ENCODE data around the gene TAF1C. TPM values are rescaled to one million over a fixed set of nuclear protein-coding genes. Genes with fewer than 3 reads are reported as not detected.

Gene TAF1C
- total RNA-seq, 1 donor from 2014 or later, result 14.1 TPM

- no peak within 1 kb of the TSS for H3K27ac ChIP-seq (ENCODE audit: low read depth, low read length)
- H3K4me3 ChIP-seq (ENCODE audit: low read length in 3 of 3), result no peak within 1 kb of the TSS
- no peaks in the 10 kb centered on the region for H3K36me3 ChIP-seq (ENCODE audit: control insufficient read depth in 3 of 3, insufficient read depth in 3 of 3, low read length in 3 of 3)
- no peak within 1 kb of the TSS for H3K9ac ChIP-seq (ENCODE audit: low read depth in 1 of 3, low read length in 3 of 3)
- no peaks in the 10 kb centered on the region for H3K9me3 ChIP-seq (ENCODE audit: control insufficient read depth in 3 of 3, low read length in 3 of 3)
- H3K27me3 ChIP-seq (ENCODE audit: control insufficient read depth in 3 of 3, insufficient read depth in 3 of 3, low read length in 3 of 3), result peaks cover 0 to 11% (median 4%) of the 10 kb centered on the region in 3 donors
- H3K4me1 ChIP-seq (ENCODE audit: control insufficient read depth in 3 of 3, insufficient read depth in 3 of 3, low read length in 3 of 3), result peaks cover 3 to 10% (median 4%) of the 10 kb centered on the region in 3 donors
Observed at GRCh38 chr16:84190731-84191388, 4.0 kb upstream of the TAF1C start, which contains the start of gene ADAD2. Gene ADAD2 (plus strand): TSS chr16:84191157. CDS start chr16:84191231, 74 bp downstream.

GRCh38 chr16:84184775-84185174 is 2.1 kb downstream of the TAF1C start:
- Histone ChIP-seq H3K4me3 (ENCODE audit: low read length in 3 of 3) (no peak overlapping the region), H3K9me3 (ENCODE audit: control insufficient read depth in 3 of 3, low read length in 3 of 3) (no peaks in the 10 kb centered on the region), H3K27me3 (ENCODE audit: control insufficient read depth in 3 of 3, insufficient read depth in 3 of 3, low read length in 3 of 3) (no peaks in the 10 kb centered on the region), H3K36me3 (ENCODE audit: control insufficient read depth in 3 of 3, insufficient read depth in 3 of 3, low read length in 3 of 3) (peaks cover 32 to 38% (median 35%) of the 10 kb centered on the region in 3 donors), H3K27ac (ENCODE audit: low read depth, low read length) (no peak overlapping the region), H3K4me1 (ENCODE audit: control insufficient read depth in 3 of 3, insufficient read depth in 3 of 3, low read length in 3 of 3) (peaks cover 5 to 26% (median 20%) of the 10 kb centered on the region in 3 donors), H3K9ac (ENCODE audit: low read depth in 1 of 3, low read length in 3 of 3) (peak overlapping the region in 1 of 3 donors; percentile 25)

GRCh38 chr16:84183911-84184591 is 2.8 kb downstream of the TAF1C start:
- peaks cover 5 to 26% (median 20%) of the 10 kb centered on the region in 3 donors for H3K4me1 ChIP-seq (ENCODE audit: control insufficient read depth in 3 of 3, insufficient read depth in 3 of 3, low read length in 3 of 3)
- H3K27me3 ChIP-seq (ENCODE audit: control insufficient read depth in 3 of 3, insufficient read depth in 3 of 3, low read length in 3 of 3), result no peaks in the 10 kb centered on the region
- no peak overlapping the region for H3K27ac ChIP-seq (ENCODE audit: low read depth, low read length)
- no peak overlapping the region for H3K4me3 ChIP-seq (ENCODE audit: low read length in 3 of 3)
- H3K9ac ChIP-seq (ENCODE audit: low read depth in 1 of 3, low read length in 3 of 3), result peak overlapping the region in 1 of 3 donors; percentile 25
- peaks cover 38 to 43% (median 41%) of the 10 kb centered on the region in 3 donors for H3K36me3 ChIP-seq (ENCODE audit: control insufficient read depth in 3 of 3, insufficient read depth in 3 of 3, low read length in 3 of 3)
- H3K9me3 ChIP-seq (ENCODE audit: control insufficient read depth in 3 of 3, low read length in 3 of 3), result no peaks in the 10 kb centered on the region

DNA sequence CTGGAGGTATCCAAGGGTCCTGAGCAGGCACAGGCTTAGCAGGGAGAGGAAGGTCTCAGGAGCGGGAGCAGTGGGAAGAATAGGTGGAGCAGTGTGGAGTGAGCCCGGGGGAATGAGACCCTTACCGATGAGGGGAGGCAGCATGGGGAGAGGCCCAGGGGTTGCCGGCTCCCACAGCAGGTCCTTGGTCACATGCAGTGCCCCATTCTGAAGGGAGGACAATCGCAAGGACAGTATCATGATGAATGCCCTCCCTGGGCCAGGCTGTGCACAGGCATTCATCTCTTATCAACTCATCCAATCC is 3.3 kb downstream of the TAF1C start:
- H3K4me1 ChIP-seq (ENCODE audit: control insufficient read depth in 3 of 3, insufficient read depth in 3 of 3, low read length in 3 of 3), result peaks cover 5 to 26% (median 20%) of the 10 kb centered on the region in 3 donors
- no peaks in the 10 kb centered on the region for H3K9me3 ChIP-seq (ENCODE audit: control insufficient read depth in 3 of 3, low read length in 3 of 3)
- H3K27ac ChIP-seq (ENCODE audit: low read depth, low read length), result no peak overlapping the region
- no peak overlapping the region for H3K4me3 ChIP-seq (ENCODE audit: low read length in 3 of 3)
- no peaks in the 10 kb centered on the region for H3K27me3 ChIP-seq (ENCODE audit: control insufficient read depth in 3 of 3, insufficient read depth in 3 of 3, low read length in 3 of 3)
- peaks cover 38 to 44% (median 43%) of the 10 kb centered on the region in 3 donors for H3K36me3 ChIP-seq (ENCODE audit: control insufficient read depth in 3 of 3, insufficient read depth in 3 of 3, low read length in 3 of 3)
- no peak overlapping the region for H3K9ac ChIP-seq (ENCODE audit: low read depth in 1 of 3, low read length in 3 of 3)

GRCh38 chr16:84182680-84183571 is 3.9 kb downstream of the TAF1C start:
- Histone ChIP-seq H3K36me3 (ENCODE audit: control insufficient read depth in 3 of 3, insufficient read depth in 3 of 3, low read length in 3 of 3) (peaks cover 44 to 49% (median 48%) of the 10 kb centered on the region in 3 donors), H3K9ac (ENCODE audit: low read depth in 1 of 3, low read length in 3 of 3) (no peak overlapping the region), H3K27me3 (ENCODE audit: control insufficient read depth in 3 of 3, insufficient read depth in 3 of 3, low read length in 3 of 3) (no peaks in the 10 kb centered on the region), H3K4me1 (ENCODE audit: control insufficient read depth in 3 of 3, insufficient read depth in 3 of 3, low read length in 3 of 3) (peaks cover 5 to 30% (median 22%) of the 10 kb centered on the region in 3 donors), H3K4me3 (ENCODE audit: low read length in 3 of 3) (no peak overlapping the region), H3K27ac (ENCODE audit: low read depth, low read length) (no peak overlapping the region), H3K9me3 (ENCODE audit: control insufficient read depth in 3 of 3, low read length in 3 of 3) (no peaks in the 10 kb centered on the region)

GRCh38 chr16:84182104-84182503 is 4.8 kb downstream of the TAF1C start:
- peaks cover 5 to 36% (median 29%) of the 10 kb centered on the region in 3 donors for H3K4me1 ChIP-seq (ENCODE audit: control insufficient read depth in 3 of 3, insufficient read depth in 3 of 3, low read length in 3 of 3)
- H3K36me3 ChIP-seq (ENCODE audit: control insufficient read depth in 3 of 3, insufficient read depth in 3 of 3, low read length in 3 of 3), result peaks cover 45 to 49% (median 49%) of the 10 kb centered on the region in 3 donors
- no peak overlapping the region for H3K27ac ChIP-seq (ENCODE audit: low read depth, low read length)
- no peak overlapping the region for H3K9ac ChIP-seq (ENCODE audit: low read depth in 1 of 3, low read length in 3 of 3)
- no peaks in the 10 kb centered on the region for H3K9me3 ChIP-seq (ENCODE audit: control insufficient read depth in 3 of 3, low read length in 3 of 3)
- no peak overlapping the region for H3K4me3 ChIP-seq (ENCODE audit: low read length in 3 of 3)
- H3K27me3 ChIP-seq (ENCODE audit: control insufficient read depth in 3 of 3, insufficient read depth in 3 of 3, low read length in 3 of 3), result no peaks in the 10 kb centered on the region

GRCh38 chr16:84181144-84181915 is 5.5 kb downstream of the TAF1C start:
- H3K4me1 ChIP-seq (ENCODE audit: control insufficient read depth in 3 of 3, insufficient read depth in 3 of 3, low read length in 3 of 3), result peaks cover 13 to 41% (median 32%) of the 10 kb centered on the region in 3 donors
- H3K4me3 ChIP-seq (ENCODE audit: low read length in 3 of 3), result no peak overlapping the region
- H3K36me3 ChIP-seq (ENCODE audit: control insufficient read depth in 3 of 3, insufficient read depth in 3 of 3, low read length in 3 of 3), result peaks cover 45 to 49% (median 49%) of the 10 kb centered on the region in 3 donors
- no peaks in the 10 kb centered on the region for H3K9me3 ChIP-seq (ENCODE audit: control insufficient read depth in 3 of 3, low read length in 3 of 3)
- no peak overlapping the region for H3K9ac ChIP-seq (ENCODE audit: low read depth in 1 of 3, low read length in 3 of 3)
- H3K27ac ChIP-seq (ENCODE audit: low read depth, low read length), result no peak overlapping the region
- H3K27me3 ChIP-seq (ENCODE audit: control insufficient read depth in 3 of 3, insufficient read depth in 3 of 3, low read length in 3 of 3), result no peaks in the 10 kb centered on the region

- Histone ChIP-seq H3K4me3 (ENCODE audit: low read length in 3 of 3) (no peak overlapping the region), H3K27me3 (ENCODE audit: control insufficient read depth in 3 of 3, insufficient read depth in 3 of 3, low read length in 3 of 3) (no peaks in the 10 kb centered on the region), H3K4me1 (ENCODE audit: control insufficient read depth in 3 of 3, insufficient read depth in 3 of 3, low read length in 3 of 3) (peaks cover 11 to 39% (median 33%) of the 10 kb centered on the region in 3 donors), H3K9me3 (ENCODE audit: control insufficient read depth in 3 of 3, low read length in 3 of 3) (no peaks in the 10 kb centered on the region), H3K36me3 (ENCODE audit: control insufficient read depth in 3 of 3, insufficient read depth in 3 of 3, low read length in 3 of 3) (peaks cover 45 to 49% (median 49%) of the 10 kb centered on the region in 3 donors), H3K27ac (ENCODE audit: low read depth, low read length) (no peak overlapping the region), H3K9ac (ENCODE audit: low read depth in 1 of 3, low read length in 3 of 3) (no peak overlapping the region)
Observed at GRCh38 chr16:84180519-84181140, 6.2 kb downstream of the TAF1C start.

All from skeletal muscle tissue (tissue), 4 donors.